ENCODE measurements around the gene ZNF865. TPM values are rescaled to one million over a fixed set of nuclear protein-coding genes. Genes with fewer than 3 reads are reported as not detected.
"Not testable (repeated sequence)": the region's sequence is repeated elsewhere in the genome, so short reads cannot be mapped to it uniquely, and the experiment has no call there.

Gene ZNF865
- total RNA-seq = 10 to 100 TPM; 11.2 to 11.4 TPM

DNA sequence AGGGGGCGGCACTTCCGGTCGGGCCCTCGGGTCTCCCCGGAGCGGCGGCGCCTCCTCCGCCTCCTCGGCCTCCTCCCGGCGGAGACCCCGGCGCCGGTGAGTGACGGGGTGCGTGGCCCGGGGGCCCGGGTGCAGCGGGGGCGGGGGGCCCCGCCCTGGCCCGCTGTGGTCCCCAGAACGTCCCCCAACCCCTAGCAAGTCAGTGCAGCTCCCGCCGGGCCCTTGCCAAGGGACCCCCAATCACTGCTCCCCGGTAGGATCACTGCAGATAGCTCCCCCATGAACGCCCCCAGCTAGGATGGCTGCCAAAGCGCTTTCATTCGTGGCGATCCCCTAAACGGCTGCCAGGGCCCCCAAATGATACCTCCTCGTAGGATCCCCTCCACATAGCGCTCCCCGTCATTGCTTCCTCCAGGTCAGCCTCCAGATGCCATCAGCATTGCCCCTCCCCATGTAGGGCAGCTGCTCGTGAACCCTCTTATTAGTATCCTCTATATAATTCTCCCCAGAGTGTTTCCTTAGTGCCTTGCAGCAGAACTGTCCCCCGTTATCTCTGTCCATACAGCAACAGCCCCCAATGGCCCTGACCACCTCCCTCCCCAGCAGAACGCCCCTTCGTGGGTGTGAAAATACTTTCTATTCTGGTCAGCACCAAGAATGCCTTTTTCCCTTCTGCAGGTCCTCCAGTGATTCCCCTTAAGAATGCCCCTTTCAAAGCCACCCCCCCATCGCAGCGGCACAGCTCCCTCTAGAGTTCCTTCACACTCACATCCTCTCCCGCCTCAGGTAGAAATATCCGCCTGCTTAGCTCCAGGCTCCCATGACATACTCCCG lies at the start of gene ZNF865:
ZNF865 (plus strand) TSS at position 11 of the 834 bp plus-strand sequence. CDS start 7,972 bp downstream, outside the sequence.
- peaks cover 26% of the 10 kb centered on the region for H3K36me3 ChIP-seq
- no peaks in the 10 kb centered on the region for H3K27me3 ChIP-seq
- DNase-seq (ENCODE audit: low spot score) = peak; percentile 81
- peaks cover 0 to 48% of the 10 kb centered on the region in 2 donors for H3K4me1 ChIP-seq
- H3K4me3 ChIP-seq = peak within 1 kb of the TSS; percentile 94 to 99
- H3K27ac ChIP-seq = peak within 1 kb of the TSS; percentile 96 to 98
- TF ChIP-seq, protein P1, sequence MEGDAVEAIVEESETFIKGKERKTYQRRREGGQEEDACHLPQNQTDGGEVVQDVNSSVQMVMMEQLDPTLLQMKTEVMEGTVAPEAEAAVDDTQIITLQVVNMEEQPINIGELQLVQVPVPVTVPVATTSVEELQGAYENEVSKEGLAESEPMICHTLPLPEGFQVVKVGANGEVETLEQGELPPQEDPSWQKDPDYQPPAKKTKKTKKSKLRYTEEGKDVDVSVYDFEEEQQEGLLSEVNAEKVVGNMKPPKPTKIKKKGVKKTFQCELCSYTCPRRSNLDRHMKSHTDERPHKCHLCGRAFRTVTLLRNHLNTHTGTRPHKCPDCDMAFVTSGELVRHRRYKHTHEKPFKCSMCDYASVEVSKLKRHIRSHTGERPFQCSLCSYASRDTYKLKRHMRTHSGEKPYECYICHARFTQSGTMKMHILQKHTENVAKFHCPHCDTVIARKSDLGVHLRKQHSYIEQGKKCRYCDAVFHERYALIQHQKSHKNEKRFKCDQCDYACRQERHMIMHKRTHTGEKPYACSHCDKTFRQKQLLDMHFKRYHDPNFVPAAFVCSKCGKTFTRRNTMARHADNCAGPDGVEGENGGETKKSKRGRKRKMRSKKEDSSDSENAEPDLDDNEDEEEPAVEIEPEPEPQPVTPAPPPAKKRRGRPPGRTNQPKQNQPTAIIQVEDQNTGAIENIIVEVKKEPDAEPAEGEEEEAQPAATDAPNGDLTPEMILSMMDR (IDR thresholded peaks at IDR 0.05) = peak in 1 of 2 donors; percentile 71
- no peaks in the 10 kb centered on the region for H3K9me3 ChIP-seq

DNA sequence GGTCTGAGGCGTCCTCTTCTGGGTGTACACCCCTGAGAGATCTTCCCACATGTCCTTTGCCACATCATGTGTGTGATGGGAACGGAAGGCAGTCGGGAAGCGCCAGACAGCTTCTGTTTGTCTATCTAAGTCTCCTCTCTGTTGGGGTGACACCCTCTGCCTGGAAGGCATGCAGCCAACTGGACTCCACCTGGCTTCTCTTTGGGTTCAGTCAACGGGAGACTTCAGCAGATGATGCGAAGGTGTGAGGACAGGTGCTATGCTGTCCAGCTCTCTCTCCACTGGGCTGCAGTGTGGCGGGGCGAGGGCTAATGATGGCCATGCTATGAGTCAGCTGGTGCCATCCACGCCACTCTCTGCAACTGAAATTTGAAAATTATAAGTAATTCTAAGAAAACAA lies 45.8 kb upstream of the ZNF865 start:
- H3K4me1 ChIP-seq = no peaks in the 10 kb centered on the region
- no peak for DNase-seq (ENCODE audit: low spot score)
- H3K36me3 ChIP-seq = no peaks in the 10 kb centered on the region
- no peaks in the 10 kb centered on the region for H3K27me3 ChIP-seq
- no peak overlapping the region for H3K27ac ChIP-seq
- TF ChIP-seq, protein P1 (IDR thresholded peaks at IDR 0.05) = no peak
- H3K4me3 ChIP-seq = no peak overlapping the region
- H3K9me3 ChIP-seq = no peaks in the 10 kb centered on the region

DNA sequence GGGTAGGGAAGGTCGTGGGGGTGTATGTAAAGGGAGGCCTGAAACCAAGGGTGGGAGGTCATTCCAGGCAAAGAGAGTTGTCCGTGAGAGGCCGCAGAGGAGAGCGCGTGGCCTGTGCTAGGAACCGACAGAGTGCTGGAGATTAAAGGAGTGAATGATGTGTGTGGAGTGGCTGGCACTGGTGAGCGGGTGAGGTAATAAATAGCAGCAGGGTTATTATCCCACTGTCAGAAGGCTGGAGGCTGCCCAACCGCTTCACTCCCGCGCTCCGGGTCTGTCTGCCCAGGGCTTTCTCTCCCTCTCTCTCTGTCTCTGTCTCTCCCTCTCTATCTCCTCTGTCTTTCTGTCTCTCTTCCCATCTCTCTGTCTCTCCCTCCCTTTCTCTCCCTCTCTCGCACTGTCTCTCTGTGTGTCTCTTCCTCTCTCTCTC lies 42.2 kb upstream of the ZNF865 start:
- Histone ChIP-seq H3K27me3 (no peaks in the 10 kb centered on the region), H3K36me3 (no peaks in the 10 kb centered on the region), H3K4me3 (peak overlapping the region; percentile 34 to 39), H3K4me1 (no peaks in the 10 kb centered on the region), H3K9me3 (no peaks in the 10 kb centered on the region), H3K27ac (peak overlapping the region; percentile 83 to 90)
- TF ChIP-seq, protein P1 (IDR thresholded peaks at IDR 0.05) = no peak
- DNase-seq (ENCODE audit: low spot score) = no peak

DNA sequence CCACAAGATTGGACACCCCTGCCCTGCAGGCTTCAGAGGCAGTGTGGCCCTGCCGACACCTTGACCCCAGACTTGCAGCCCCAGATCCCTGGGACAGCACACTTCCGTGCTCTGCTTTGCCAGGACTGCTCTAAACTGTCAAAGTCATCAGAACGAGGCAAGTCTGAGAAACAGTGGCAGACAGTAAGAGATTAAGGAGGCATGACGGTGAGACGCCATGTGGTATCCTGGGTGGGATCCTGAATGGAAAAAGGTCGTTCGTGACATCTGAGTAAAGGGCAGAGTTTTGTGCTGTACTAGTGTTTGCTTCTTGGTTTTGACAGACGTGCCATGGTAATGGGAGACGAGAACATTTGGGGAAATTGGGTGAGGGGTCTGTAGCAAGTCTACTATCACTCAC lies 38.6 kb upstream of the ZNF865 start:
- TF ChIP-seq, protein P1 (IDR thresholded peaks at IDR 0.05) = no peak
- H3K4me1 ChIP-seq = no peaks in the 10 kb centered on the region

DNA sequence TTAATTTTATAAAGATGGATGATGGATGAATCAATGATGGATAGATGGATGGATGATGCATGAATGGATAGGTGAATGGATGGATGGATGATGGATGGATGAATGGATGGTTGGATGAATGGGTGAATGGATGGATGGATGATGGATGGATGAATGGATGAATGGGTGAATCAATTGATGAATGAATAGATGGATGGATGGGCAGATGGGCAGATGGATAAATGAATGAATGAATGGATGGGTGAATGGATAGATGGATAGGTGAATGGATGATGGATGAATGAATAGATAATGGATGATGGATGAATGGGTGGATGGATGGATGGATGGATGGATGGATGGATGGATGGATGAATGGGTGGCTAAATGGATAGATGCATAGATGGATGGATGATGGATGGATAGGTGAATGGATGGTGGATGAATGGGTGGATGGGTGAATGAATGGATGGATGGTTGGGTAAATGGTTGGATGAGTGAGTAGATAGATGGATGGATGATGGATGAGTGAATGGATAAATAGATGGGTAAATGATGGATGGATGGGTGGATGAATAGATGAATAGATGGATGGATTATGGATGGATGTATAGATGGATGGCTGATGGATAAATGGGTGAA lies 37.6 kb upstream of the ZNF865 start:
- Histone ChIP-seq H3K9me3 (no peaks in the 10 kb centered on the region), H3K27ac (no peak overlapping the region), H3K36me3 (no peaks in the 10 kb centered on the region), H3K4me3 (no peak overlapping the region), H3K27me3 (no peaks in the 10 kb centered on the region), H3K4me1 (no peaks in the 10 kb centered on the region)
- no peak for DNase-seq (ENCODE audit: low spot score)
- TF ChIP-seq, protein P1 (IDR thresholded peaks at IDR 0.05) = no peak

More for the DNA sequence above, 38.6 kb upstream of the ZNF865 start:
- H3K4me3 ChIP-seq = no peak overlapping the region
- no peak overlapping the region for H3K27ac ChIP-seq
- no peaks in the 10 kb centered on the region for H3K36me3 ChIP-seq
- no peaks in the 10 kb centered on the region for H3K27me3 ChIP-seq
- no peaks in the 10 kb centered on the region for H3K9me3 ChIP-seq
- no peak for DNase-seq (ENCODE audit: low spot score)

DNA sequence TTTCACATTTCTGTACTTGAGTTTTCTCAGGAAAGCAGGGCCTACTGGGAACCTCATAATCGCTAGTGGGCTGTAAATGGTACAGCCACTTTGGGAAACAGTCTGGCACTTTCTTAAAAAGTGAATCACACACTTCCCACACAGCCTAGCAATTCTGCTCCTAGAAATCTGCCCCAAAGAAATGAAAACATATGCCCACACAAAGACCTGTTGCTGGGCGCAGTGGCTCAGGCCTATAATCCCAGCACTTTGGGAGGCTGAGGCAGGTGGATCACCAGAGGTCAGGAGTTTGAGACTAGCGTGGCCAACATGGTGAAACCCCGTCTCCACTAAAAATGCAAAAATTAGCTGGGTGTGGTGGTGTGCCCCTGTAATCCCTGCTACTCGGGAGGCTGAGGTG lies 36.0 kb upstream of the ZNF865 start:
- H3K4me3 ChIP-seq; H3K27me3 ChIP-seq; H3K36me3 ChIP-seq; H3K27ac ChIP-seq; H3K9me3 ChIP-seq; H3K4me1 ChIP-seq; DNase-seq (ENCODE audit: low spot score): not testable (repeated sequence)

DNA sequence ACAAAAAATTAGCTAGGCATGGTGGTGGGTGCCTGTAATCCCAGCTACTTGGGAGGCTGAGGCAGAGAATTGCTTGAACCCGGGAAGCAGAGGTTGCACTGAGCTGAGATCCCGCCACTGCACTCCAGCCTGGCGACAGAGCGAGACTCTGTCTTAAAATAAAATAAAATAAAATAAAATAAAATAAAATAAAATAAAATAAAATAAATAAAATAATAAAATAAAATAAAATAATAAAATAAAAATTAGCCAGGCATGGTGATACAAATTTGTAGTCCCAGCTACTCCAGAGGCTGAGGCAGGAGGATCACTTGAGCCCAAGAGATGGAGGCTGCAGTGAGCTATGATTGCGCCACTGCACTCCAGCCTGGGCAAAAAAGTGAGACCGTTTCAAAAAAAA lies 31.5 kb upstream of the ZNF865 start:
- peaks cover 10% of the 10 kb centered on the region for H3K36me3 ChIP-seq
- H3K9me3 ChIP-seq; H3K4me1 ChIP-seq; H3K27ac ChIP-seq; H3K4me3 ChIP-seq; H3K27me3 ChIP-seq; DNase-seq (ENCODE audit: low spot score): not testable (repeated sequence)
